HepG2 (cell line): Measurements from ENCODE around the gene TGFA. TPM values are rescaled to one million over a fixed set of nuclear protein-coding genes. Genes with fewer than 3 reads are reported as not detected.

Source experiments
- BHLHE40 ChIP-seq: IDR thresholded peaks from 2 replicates; pipeline ENCODE4 v1.6.1; 2011; ENCODE audit warnings: low read length, improper control_type of control experiment
- DZIP1 ChIP-seq: sonication (generic); formaldehyde crosslinking; IDR thresholded peaks from 2 replicates; pipeline ENCODE4 v1.5.0; 2020; ENCODE audit warnings: mild to moderate bottlenecking, missing genetic modification reagents
- EEA1 ChIP-seq: sonication (generic); formaldehyde crosslinking; IDR thresholded peaks from 2 replicates; pipeline ENCODE4 v1.5.1; 2020; ENCODE audit warnings: mild to moderate bottlenecking, missing genetic modification reagents, borderline replicate concordance
- FOXJ3 ChIP-seq: sonication (generic); formaldehyde crosslinking; IDR thresholded peaks from 2 replicates; pipeline ENCODE4 v1.4.0; 2020; ENCODE audit warnings: missing genetic modification reagents, mild to moderate bottlenecking, borderline replicate concordance
- HDAC1 ChIP-seq: sonication (generic); formaldehyde crosslinking; IDR thresholded peaks from 2 replicates; pipeline ENCODE4 v1.5.1; 2020; ENCODE audit warnings: mild to moderate bottlenecking, missing genetic modification reagents
- KDM5A ChIP-seq: fragments of 200-600 bp; sonication (generic); IDR thresholded peaks from 2 replicates; pipeline ENCODE4 v1.7.0; 2018; ENCODE audit warnings: antibody characterized with exemption, mild to moderate bottlenecking, low read length, borderline replicate concordance
- NR1H2 ChIP-seq: sonication (generic); formaldehyde crosslinking; IDR thresholded peaks from 2 replicates; pipeline ENCODE4 v1.8.1; 2022; ENCODE audit warnings: low read depth, missing genetic modification reagents, borderline replicate concordance
- RERE ChIP-seq: IDR thresholded peaks from 2 replicates; pipeline ENCODE4 v1.6.1; 2016; ENCODE audit warnings: low read depth, missing genetic modification reagents, missing compliant biosample characterization
- ZBTB10 ChIP-seq: sonication (generic); formaldehyde crosslinking; IDR thresholded peaks from 2 replicates; pipeline ENCODE4 v1.4.0; 2020; ENCODE audit warnings: missing genetic modification reagents, borderline replicate concordance
- ZNF256 ChIP-seq: sonication (generic); formaldehyde crosslinking; conservative IDR thresholded peaks from 2 replicates; pipeline ENCODE4 v1.4.0; 2020; ENCODE audit warnings: missing genetic modification reagents
- ZNF326 ChIP-seq: sonication (generic); formaldehyde crosslinking; IDR thresholded peaks from 2 replicates; pipeline ENCODE4 v1.4.0; 2020; ENCODE audit warnings: missing genetic modification reagents, borderline replicate concordance
- ZNF770 ChIP-seq: sonication (generic); formaldehyde crosslinking; IDR thresholded peaks from 2 replicates; pipeline ENCODE4 v1.5.0; 2020; ENCODE audit warnings: mild to moderate bottlenecking, missing genetic modification reagents
- polyA plus RNA-seq, 8 experiments: library from polyadenylated mRNA; depleted of rRNA in 3 of 8; stranded (reverse) in 7 of 8; unstranded in 1 of 8; fragments of >200 nt; fragmentation: Illumina TruSeq in 4 of 8; extraction: Trizol in 4 of 8; gene quantifications; 2 replicates each; pipeline versions ENCODE4 v1.2.1 to v1.2.3, GENCODE V29; 2011 to 2016; ENCODE audit warnings: low read depth in 4 of 8, missing spikeins in 1 of 8, mixed read lengths in 1 of 8; ENCODE audit not compliant: insufficient read depth in 1 of 8
- total RNA-seq, 5 experiments: library from RNA; depleted of rRNA; stranded (reverse); fragments of >200 nt; fragmentation: Illumina TruSeq; extraction: Trizol; gene quantifications; 2 replicates each; pipeline ENCODE4 v1.2.3, GENCODE V29; 2016; ENCODE audit warnings: low read depth in 1 of 5

The TGFA gene
- total and polyA plus RNA-seq, 2 of the 13 experiments (the other 11 are each of a cell fraction or from before 2014, with no cell fraction given) = 7.8 to 15.3 TPM

- TF ChIP-seq KDM5A (no peak), FOXJ3 (CRISPR knock-in tag) (peak; percentile 96; the same call in 1 of the 2 replicates), DZIP1 (CRISPR knock-in tag) (no peak), ZNF326 (CRISPR knock-in tag) (no peak), ZBTB10 (0 out of 2 replicates have a peak, but pooled peaks have one; percentile 58), EEA1 (CRISPR knock-in tag) (no peak), ZNF770 (CRISPR knock-in tag) (no peak), NR1H2 (no peak), RERE (no peak), ZNF256 (0 out of 2 replicates have a peak, but pooled peaks have one; percentile 36), BHLHE40 (no peak), HDAC1 (CRISPR knock-in tag) (peak; percentile 74)
These were observed 11.6 kb upstream of the TGFA start (continued) for GRCh38 chr2:70565039-70565731.
